Measurements from ENCODE around the gene GATA2.

The GATA2 gene

DNA sequence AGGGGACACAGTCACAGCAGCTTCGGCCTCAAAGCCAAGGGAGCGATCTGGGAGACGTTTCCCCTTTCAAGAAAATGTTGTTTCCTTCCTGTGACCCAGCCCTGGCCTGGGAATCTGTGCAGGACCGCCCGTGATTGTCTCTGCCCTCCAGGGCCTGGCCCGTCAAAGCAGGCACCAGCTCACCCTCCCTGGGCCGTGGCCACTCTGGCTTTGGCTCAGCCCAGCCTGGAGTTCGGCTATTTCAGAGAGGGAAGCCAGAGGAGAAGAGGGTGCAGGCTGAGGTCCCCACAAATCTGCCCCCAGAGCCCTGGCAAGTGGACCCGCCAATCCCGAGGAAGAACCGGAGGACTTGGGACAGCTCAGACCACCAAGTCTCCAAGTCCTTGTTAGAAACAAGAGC, 12.7 kb downstream of the GATA2 start:
- H3K27me3 Mint-ChIP-seq, result peaks cover 80% of the 10 kb centered on the region in 2 donors
- no peak overlapping the region for H3K27ac Mint-ChIP-seq

DNA sequence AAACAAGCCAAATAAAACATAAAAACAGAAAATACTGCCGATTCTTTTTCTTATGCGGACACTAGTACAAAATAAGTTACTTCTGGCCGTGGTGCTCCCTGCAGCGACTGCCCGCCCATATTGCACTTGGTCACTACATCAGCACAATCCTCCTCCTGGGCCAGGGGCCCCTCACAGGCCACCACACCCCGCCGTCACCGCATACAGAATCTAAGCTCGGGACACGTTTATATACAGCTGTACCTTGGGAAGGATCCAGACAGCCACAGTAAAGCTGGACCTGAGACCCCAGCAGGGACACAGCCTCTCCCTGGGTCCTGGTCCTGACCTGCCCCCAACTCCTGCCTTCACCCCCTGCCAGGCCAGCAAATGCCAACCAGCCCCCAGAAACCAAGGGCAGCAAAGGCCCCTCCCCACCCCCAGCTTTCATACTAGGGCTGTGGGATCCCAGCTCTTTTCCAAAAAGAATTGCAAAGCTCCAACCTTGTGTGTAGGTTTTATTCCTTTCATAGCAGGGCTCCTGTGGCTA, 13.4 kb downstream of the GATA2 start:
- Mint-ChIP-seq H3K27me3 (peaks cover 73 to 74% of the 10 kb centered on the region in 2 donors), H3K36me3 (no peaks in the 10 kb centered on the region), H3K27ac (no peak overlapping the region), H3K4me1 (peaks cover 12 to 20% of the 10 kb centered on the region in 2 donors), H3K4me3 (no peak overlapping the region), H3K9me3 (no peaks in the 10 kb centered on the region)
- no peak for DNase-seq
- ATAC-seq (replicated peaks), result no peak

More for the DNA sequence above, 12.7 kb downstream of the GATA2 start:
- no peak for ATAC-seq (replicated peaks)
- no peak for DNase-seq
- Mint-ChIP-seq H3K9me3 (no peaks in the 10 kb centered on the region), H3K36me3 (no peaks in the 10 kb centered on the region), H3K4me1 (peaks cover 12 to 20% of the 10 kb centered on the region in 2 donors), H3K4me3 (no peak overlapping the region)

DNA sequence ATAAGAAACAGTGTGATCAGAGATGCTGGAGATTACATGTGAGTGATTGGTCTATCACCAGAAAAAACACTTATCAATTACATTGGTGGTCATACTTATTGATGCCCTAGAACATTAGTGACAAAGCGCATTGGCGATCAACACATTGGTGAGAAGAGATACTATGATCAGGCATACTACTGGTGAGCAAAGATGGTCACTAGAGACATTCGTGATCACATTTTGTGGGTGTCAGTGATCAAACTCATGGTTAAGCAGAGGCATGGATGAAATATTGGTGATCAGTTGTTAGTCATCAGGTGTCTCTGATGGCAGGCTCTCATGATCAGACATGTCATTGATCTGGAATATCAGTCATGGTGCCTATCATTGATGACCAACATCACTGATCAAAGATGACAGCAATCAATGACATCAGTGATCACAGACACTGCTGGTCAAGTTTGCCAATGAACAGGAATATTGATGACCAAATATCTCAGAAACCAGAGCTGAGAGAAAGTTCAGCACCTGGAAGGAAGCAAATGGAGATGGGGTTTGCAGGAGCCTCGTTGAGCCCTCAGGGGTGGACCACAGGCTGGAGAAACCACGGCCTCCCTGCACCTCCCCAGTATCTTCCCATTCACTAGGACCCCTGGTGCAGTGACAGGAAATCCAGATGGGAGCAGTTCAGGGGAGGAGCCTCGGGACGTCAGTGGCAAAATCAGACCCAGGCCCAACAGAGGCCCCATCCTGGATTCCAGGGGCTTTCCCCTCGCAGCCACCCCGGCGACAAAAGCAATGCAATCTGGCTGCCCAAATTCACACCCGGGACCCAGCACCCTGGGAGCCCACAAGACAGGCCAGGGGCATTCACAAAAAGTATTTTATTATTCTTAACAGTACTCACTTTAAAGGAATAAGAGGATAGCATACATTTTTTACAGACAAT, 14.2 kb downstream of the GATA2 start:
- Mint-ChIP-seq H3K36me3 (no peaks in the 10 kb centered on the region), H3K27me3 (peaks cover 67 to 70% of the 10 kb centered on the region in 2 donors), H3K9me3 (no peaks in the 10 kb centered on the region), H3K4me3 (no peak overlapping the region), H3K27ac (no peak overlapping the region), H3K4me1 (peaks cover 10 to 16% of the 10 kb centered on the region in 2 donors)
- ATAC-seq (replicated peaks) (no peak), DNase-seq (no peak)

DNA sequence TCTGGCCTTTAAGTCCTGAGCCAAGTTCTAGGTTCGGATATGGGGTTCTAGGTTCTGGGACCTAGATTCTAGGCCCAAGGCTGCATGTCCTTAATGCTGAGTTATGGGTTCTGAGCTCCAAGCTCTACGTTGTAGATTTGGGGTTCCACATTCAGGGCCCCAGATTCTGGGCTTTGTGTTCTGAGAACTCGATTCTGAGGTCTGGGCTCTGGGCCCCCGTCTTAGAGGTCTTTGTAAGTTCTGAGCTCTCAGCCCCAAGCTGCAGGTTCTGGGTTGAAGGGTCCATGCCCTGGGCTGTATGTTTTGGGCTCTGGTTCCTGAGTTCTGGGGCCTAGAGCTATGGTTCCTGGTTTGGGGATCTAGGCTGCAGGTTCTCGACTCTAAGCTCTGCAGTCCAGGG, 16.3 kb downstream of the GATA2 start:
- ATAC-seq (replicated peaks) (no peak), DNase-seq (no peak)
- Mint-ChIP-seq H3K27ac (no peak overlapping the region), H3K36me3 (no peaks in the 10 kb centered on the region), H3K4me3 (no peak overlapping the region), H3K27me3 (peaks cover 64 to 66% of the 10 kb centered on the region in 2 donors), H3K9me3 (no peaks in the 10 kb centered on the region), H3K4me1 (no peaks in the 10 kb centered on the region)

DNA sequence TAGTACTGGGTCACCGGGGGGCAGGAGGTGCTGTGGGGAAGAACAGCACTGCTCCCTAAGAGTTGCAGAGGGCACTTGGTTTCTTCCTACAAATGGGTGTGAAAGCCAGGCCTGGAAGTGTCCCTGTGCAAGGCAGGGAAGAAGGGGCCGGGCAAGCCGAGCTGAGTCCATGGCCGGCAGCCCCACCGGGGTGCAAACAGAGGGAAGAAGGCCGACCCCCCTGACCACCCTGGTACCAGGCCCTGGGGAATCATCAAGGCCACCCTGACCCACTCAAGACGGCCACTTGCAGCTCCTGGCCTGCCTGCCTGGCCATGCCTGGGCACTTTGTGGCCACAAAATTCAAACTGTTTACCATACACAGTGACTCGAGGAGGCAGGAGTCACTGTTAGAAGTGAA, 17.6 kb downstream of the GATA2 start:
- no peaks in the 10 kb centered on the region for H3K9me3 Mint-ChIP-seq
- DNase-seq (no peak), ATAC-seq (replicated peaks) (no peak)
- peaks cover 63 to 64% of the 10 kb centered on the region in 2 donors for H3K27me3 Mint-ChIP-seq
- H3K4me3 Mint-ChIP-seq, result no peak overlapping the region
- no peaks in the 10 kb centered on the region for H3K36me3 Mint-ChIP-seq
- H3K27ac Mint-ChIP-seq, result no peak overlapping the region
- no peaks in the 10 kb centered on the region for H3K4me1 Mint-ChIP-seq

DNA sequence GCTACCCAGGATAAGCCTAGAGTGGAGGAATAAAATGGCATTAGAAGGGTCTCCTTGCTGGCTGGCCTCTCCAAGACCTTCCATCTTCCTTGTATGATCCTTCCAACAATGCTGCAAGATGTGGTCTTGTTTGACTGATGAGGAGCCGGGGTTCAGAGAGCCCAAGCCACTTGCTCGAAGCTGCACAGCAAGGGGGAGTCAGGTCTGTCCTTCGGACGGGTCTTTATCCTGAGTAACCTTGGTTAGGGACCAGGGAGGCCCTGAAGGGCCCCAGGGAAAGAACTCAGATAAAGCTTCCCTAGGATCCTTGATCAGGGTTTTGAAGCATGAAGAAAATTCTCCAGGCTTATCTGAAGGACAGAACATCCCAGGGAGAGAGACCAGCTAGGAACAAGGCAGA, 19.3 kb downstream of the GATA2 start:
- H3K4me3 Mint-ChIP-seq, result no peak overlapping the region
- no peaks in the 10 kb centered on the region for H3K4me1 Mint-ChIP-seq
- peaks cover 52 to 53% of the 10 kb centered on the region in 2 donors for H3K27me3 Mint-ChIP-seq
- DNase-seq, result no peak
- H3K27ac Mint-ChIP-seq, result no peak overlapping the region
- no peaks in the 10 kb centered on the region for H3K36me3 Mint-ChIP-seq
- no peak for ATAC-seq (replicated peaks)
- no peaks in the 10 kb centered on the region for H3K9me3 Mint-ChIP-seq

DNA sequence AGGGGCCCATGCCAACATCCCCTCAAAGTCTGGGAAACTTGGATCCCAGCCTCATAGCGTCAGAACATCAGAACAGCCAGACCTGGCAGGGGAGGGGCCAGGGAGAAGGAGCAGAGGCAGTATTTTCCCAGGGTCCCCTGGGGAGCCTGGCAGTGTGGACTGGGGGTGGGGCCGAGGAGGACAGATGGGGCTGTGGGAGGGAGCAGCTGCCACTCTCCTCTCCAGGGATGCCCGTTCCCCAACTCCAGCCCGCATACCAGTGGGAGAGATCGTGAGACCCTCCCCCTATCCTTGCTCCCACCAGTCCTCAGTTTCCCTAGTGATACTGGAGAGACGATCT, 19.9 kb downstream of the GATA2 start:
- Mint-ChIP-seq H3K4me1 (no peaks in the 10 kb centered on the region), H3K27me3 (peaks cover 46 to 47% of the 10 kb centered on the region in 2 donors), H3K9me3 (no peaks in the 10 kb centered on the region), H3K27ac (no peak overlapping the region), H3K36me3 (no peaks in the 10 kb centered on the region), H3K4me3 (no peak overlapping the region)
- ATAC-seq (replicated peaks), result no peak
- no peak for DNase-seq

DNA sequence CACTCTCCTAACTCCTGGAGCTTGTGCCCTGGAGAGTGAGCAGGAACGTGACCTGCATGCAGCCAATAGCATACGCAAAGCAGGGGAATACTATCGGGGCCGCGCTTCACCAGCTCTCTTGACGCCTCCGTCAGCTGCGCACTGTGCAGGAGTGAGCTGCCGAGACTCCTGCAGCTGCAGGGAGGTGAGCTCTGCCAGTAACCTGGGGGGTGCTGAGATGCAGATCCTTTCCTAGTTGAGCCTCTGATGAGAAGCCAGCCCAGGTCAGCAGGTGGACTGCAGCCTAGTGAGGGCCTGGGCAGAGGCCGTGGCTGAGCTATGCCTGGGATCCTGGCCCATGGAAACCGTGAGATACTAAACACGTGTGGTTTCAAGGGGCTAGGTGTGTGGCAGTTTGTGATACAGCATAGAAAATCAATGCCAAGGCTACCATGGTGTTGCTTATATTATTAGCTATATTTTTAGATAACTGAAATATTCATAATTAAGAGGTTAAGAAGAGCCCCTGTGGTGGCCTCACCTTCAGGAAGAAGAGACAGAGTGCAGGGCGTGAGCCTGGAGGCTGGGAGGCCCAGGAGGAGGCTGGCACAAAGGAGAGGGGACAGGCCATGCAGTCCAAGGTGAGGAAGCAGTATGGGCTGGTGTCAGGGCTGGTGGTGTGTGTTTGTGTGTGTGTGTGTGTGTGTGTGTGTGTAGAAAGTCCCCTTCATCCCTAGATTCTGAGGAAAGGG, 20.4 kb downstream of the GATA2 start:
- ATAC-seq (replicated peaks), result peak in 1 of 2 donors; percentile 16
- H3K36me3 Mint-ChIP-seq, result no peaks in the 10 kb centered on the region
- peaks cover 41 to 42% of the 10 kb centered on the region in 2 donors for H3K27me3 Mint-ChIP-seq
- H3K4me3 Mint-ChIP-seq, result no peak overlapping the region
- no peak for DNase-seq
- no peak overlapping the region for H3K27ac Mint-ChIP-seq
- no peaks in the 10 kb centered on the region for H3K9me3 Mint-ChIP-seq
- no peaks in the 10 kb centered on the region for H3K4me1 Mint-ChIP-seq

DNA sequence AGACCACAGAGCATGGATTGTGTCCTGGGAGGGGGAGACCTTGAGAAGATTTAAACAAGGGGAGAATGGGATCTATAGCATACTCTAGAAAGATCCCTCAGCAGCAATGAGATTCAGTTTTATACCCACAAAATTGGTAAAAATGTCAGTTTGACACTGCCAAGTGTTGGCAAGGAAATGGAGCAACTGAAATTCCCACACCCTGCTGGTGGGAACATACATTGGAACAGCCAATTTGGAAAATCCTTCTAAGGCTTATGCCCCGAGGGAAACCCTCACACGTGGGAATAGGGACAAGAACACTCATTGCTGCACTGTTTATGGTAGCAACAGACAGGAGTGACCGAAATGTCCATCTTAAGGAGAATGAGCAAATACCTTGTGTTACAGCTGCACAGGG, 21.3 kb downstream of the GATA2 start:
- H3K36me3 Mint-ChIP-seq, result no peaks in the 10 kb centered on the region

DNA sequence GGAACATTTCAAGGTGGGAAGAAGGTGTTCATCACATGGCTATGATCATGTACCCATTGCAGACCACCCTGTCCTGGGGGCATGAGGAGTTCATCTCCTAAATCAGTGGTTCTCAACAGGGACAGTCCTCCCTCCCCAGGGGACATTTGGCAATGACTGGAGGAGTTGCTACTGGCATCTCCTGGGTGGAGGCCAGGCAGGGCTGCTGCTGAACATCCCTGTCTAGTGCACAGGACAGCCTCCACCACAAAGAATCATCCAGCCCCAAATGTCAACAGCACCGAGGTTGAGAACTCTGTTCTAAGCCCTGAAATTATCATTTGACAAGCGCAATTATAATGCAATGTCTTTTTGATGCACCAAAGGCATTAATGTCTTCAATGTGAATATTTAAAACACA, 21.9 kb downstream of the GATA2 start:
- Mint-ChIP-seq H3K4me3 (no peak overlapping the region), H3K4me1 (no peaks in the 10 kb centered on the region), H3K27me3 (peaks cover 46% of the 10 kb centered on the region in 2 donors), H3K36me3 (no peaks in the 10 kb centered on the region), H3K27ac (no peak overlapping the region), H3K9me3 (no peaks in the 10 kb centered on the region)
- ATAC-seq (replicated peaks) (no peak), DNase-seq (no peak)

More for the DNA sequence above, 21.3 kb downstream of the GATA2 start:
- ATAC-seq (replicated peaks), result no peak
- Mint-ChIP-seq H3K9me3 (no peaks in the 10 kb centered on the region), H3K27me3 (peaks cover 42 to 44% of the 10 kb centered on the region in 2 donors), H3K4me3 (no peak overlapping the region), H3K4me1 (no peaks in the 10 kb centered on the region), H3K27ac (no peak overlapping the region)
- DNase-seq, result no peak

DNA sequence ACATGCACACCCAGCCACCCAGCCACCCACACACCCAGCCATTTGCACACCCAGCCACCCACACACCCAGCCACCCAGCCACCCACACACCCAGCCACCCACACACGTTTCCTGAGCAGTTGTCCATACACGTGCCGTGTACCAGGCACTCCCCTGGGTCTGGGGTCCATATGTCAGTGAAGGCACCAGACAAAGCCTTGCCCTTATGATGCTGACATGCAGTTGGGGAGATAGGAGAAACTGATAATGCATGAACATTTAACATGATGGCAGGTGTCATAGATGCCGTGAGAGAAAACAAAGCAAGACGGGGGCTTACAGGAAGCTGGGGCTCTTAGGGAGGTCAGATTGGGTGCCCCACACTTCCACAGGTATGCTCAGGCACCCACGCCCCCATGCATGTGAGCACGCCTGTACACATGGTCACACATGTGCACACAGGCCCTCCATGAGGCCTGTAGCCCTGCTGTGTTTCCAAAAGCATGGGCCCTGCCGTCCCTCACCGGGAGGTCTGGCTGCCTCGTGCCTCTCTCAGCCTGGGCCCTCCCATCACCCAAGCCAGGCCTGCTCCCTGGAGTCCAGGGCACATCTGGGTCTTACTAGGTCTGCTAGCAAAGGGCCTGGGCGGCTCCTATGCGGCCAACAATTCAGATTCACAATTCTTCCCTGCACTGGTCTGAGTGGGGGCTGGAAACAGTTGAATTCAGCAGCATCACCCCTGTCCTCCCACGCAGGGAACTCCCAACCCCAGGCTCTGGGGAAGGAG, 22.7 kb downstream of the GATA2 start:
- peaks cover 44 to 54% of the 10 kb centered on the region in 2 donors for H3K27me3 Mint-ChIP-seq
- H3K4me1 Mint-ChIP-seq, result no peaks in the 10 kb centered on the region
- no peak for ATAC-seq (replicated peaks)
- H3K36me3 Mint-ChIP-seq, result no peaks in the 10 kb centered on the region
- H3K4me3 Mint-ChIP-seq, result no peak overlapping the region
- H3K9me3 Mint-ChIP-seq, result no peaks in the 10 kb centered on the region
- H3K27ac Mint-ChIP-seq, result no peak overlapping the region
- no peak for DNase-seq

DNA sequence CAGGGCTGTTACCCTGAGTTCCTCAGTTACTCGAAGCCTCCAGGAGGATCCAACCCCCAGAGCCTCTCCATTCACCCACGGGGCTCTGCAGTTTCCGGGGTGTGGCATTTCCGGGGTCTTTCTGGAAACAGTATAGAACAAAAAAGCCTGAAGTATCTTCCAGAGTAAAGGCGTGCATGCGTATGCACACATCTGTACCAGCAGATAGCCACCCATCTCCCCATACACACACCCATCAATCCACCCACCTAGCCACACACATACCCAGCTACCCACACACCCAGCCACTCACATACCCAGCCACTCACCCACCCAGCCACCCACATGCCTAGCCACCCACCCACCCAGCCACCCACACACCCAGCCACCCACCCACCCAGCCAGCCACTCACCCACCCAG, 23.4 kb downstream of the GATA2 start:
- Mint-ChIP-seq H3K27me3 (peaks cover 50 to 61% of the 10 kb centered on the region in 2 donors), H3K36me3 (no peaks in the 10 kb centered on the region), H3K27ac (no peak overlapping the region), H3K4me1 (no peaks in the 10 kb centered on the region), H3K4me3 (no peak overlapping the region), H3K9me3 (no peaks in the 10 kb centered on the region)
- no peak for DNase-seq
- no peak for ATAC-seq (replicated peaks)

DNA sequence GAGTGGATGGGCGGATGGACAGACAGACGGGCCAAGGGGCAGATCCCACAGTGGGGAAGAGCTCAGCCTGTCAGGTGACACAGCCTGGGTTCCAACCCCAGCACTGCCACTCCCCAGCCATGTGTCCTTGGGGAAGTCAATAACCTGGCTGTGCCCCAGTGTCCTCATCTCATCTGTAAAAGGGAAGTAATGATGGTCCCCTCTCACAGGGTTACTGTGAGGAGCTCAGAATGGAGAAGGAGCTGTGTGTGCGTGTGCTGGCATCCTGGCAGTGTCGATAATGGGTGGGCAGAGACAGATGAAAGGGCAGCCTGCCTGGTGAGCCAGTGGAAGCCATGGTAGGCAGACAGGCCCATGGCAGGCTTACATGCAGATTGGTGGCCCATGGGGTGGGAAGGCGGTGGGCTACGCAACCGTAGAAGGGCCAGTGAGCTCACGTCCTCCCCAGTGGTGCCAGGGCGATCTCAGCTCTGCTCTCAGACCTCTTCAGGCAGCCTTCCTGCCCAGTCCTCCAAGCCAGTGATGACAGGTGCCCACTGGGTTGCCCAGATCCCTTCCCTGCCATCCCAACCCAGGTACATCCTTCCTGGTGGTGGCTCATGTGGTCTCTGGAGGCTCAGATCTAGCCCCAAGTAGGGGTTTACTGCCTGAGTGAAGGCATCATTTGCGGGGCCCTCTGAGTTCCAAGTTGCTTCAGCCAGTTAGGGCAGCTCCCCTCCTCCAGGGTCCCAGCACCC, 24.0 kb downstream of the GATA2 start:
- DNase-seq, result no peak
- Mint-ChIP-seq H3K27me3 (peaks cover 51 to 63% of the 10 kb centered on the region in 2 donors), H3K27ac (no peak overlapping the region)

More for the DNA sequence above, 24.0 kb downstream of the GATA2 start:
- ATAC-seq (replicated peaks), result no peak
- no peaks in the 10 kb centered on the region for H3K9me3 Mint-ChIP-seq
- no peaks in the 10 kb centered on the region for H3K36me3 Mint-ChIP-seq
- no peaks in the 10 kb centered on the region for H3K4me1 Mint-ChIP-seq
- H3K4me3 Mint-ChIP-seq, result no peak overlapping the region

All from stimulated activated naive B cell treated with anti-CD40 and anti-IgM and Interleukin-4, amounts not matched to agents 10 μg/mL and 1 μg/mL and 100 μg/mL, for 72 hours (primary cell).